NK-92 (cell line): Measurements from ENCODE around the gene GK2.

ENCODE experiments used
- DNase-seq: peaks from one replicate; lab custom pipeline; 2025; ENCODE audit not compliant: unreplicated experiment; lab: John Stamatoyannopoulos, UW

Gene GK2

DNA sequence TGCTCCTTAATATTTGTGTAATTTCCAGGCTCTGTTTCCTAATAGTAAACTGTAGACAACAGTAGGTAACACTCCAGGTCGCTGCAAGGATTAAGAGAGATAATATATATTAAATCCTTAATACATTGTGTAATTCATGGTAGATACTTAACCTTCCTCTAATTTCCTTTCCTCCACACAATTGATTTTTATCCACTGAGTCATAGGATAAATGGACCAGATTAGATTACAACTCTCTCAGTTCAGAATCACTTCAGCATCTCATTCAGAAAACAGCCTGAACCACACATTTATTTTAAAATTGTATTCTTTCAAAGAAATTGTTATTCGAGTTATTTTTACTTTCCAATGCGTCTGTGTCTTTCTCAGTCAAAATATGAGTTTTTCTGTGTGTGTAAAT, 17.1 kb downstream of the GK2 start:
- DNase-seq: no peak

DNA sequence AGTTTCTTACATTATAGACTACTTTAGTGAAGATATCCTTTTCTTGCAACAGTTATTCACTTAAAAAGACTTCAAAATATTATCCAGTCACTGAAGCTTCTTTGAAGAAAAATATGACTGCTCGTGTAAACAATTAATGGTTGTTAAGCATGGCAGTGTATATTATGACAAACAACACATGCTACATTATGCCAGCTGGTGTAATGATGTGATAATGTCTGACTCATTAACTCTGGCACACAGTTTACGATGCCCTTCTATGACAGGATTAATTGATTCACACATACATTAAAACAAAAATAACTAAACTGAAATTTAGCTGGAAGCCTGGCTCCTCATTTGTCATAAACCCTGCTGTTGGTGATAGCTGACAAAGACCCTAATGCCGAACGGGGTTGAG, 22.4 kb downstream of the GK2 start:
- DNase-seq: no peak

DNA sequence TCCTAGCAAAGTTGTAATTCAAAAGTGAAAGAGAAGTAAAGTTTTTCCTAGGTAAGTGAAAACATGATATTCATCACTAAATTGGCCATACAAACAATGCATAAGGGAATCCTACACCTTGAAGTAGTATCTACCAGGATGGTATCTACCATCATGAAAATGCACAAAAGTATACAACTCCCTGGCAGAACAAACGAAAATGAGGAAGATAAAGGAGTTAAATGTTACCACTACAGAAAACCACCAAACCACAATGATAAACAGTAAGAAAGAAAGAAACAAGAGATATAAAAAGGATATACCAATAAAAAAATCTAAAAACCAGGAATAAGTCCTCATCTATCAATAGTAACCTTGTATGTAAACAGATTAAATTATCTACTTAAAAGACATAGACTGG, 26.9 kb downstream of the GK2 start:
- DNase-seq: no peak

GRCh38 chr4:79370026-79370425, 38.0 kb downstream of the GK2 start:
- DNase-seq: no peak

DNA sequence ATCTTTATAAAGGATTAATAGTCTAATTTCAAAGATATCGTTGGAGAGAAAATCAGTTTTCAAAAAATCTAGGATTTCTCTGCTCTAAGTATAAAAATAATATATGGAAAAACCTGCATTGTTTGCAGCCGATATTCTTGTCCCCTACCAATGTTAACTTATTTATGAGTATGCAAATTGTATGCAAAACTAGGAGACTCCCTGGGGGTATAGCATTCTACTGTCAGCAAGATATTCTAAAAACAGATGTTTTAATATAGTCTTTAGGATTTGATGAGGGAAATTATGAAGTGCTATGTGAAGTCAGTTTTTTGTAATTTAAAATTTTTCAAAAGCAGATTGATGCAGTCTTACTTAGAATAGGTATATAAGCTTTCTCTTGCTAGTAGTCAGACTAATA, 40.9 kb downstream of the GK2 start:
- no peak for DNase-seq

- DNase-seq: no peak
These were observed 41.6 kb downstream of the GK2 start for GRCh38 chr4:79366422-79366821.

GRCh38 chr4:79364061-79364460, 44.0 kb downstream of the GK2 start:
- no peak for DNase-seq

DNA sequence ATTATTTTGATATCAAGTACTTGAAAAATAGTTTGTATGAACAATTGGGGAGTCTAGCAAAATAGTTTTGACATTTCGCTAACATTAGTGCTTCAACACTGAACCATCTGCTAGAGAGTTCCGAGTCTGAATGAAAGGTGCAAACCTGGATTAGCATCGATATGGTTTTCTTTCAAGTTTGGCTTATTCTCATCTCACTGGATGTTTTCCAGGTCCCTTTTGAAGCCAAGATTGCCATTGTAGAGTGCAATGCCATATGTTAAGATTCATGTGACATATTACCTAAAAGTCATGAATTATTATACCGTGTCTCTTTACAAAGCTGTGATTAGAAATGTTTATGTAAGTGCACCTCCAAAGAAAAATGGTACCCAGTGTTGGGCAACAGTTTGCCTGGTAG, 45.4 kb downstream of the GK2 start:
- no peak for DNase-seq

- no peak for DNase-seq
These were observed 48.0 kb downstream of the GK2 start for GRCh38 chr4:79360006-79360405.

GRCh38 chr4:79358438-79358837, 49.6 kb downstream of the GK2 start:
- no peak for DNase-seq

- DNase-seq: no peak
These were observed 50.7 kb downstream of the GK2 start for GRCh38 chr4:79357365-79357764.
